GM12878 (cell line): ENCODE results near the gene MXRA8. TPM values are rescaled to one million over a fixed set of nuclear protein-coding genes. Genes with fewer than 3 reads are reported as not detected.

Experiments used
- ATAC-seq: fragments of 200-7000 bp; cut with Tn5 transposase; 3 replicates; pipeline ENCODE4 v1.9.1; 2020; ENCODE audit warnings: mild to moderate bottlenecking, moderate library complexity
- BruUV-seq: library from RNA; stranded (reverse); fragments of 400-500 nt; replicated peaks from 2 replicates; lab custom pipeline; 2021; lab: Mats Ljungman, UMichigan
- CTCF ChIA-PET: fragments of 300-600 bp; sonication (Branson Sonifier 250); formaldehyde crosslinking; extraction: SDS; loops from one replicate; lab custom pipeline; 2021; ENCODE audit warnings: inconsistent platforms; lab: Yijun Ruan, JAX
- POLR2A ChIA-PET: fragments of 350-600 bp; formaldehyde crosslinking; extraction: SDS; loops from one replicate; lab custom pipeline; 2021; ENCODE audit warnings: inconsistent platforms; lab: Charles Lee
- RAD21 ChIA-PET: fragments of 300-600 bp; sonication (Branson Sonifier 250); formaldehyde crosslinking; loops from one replicate; lab custom pipeline; 2023; ENCODE audit warnings: antibody characterized with exemption; ENCODE audit not compliant: unreplicated experiment; lab: Charles Lee
- SMC1A ChIA-PET: fragments of 300-600 bp; sonication (Branson Sonifier 250); formaldehyde crosslinking; loops from one replicate; lab custom pipeline; 2023; ENCODE audit not compliant: unreplicated experiment, uncharacterized antibody; lab: Charles Lee
- DNase-seq: peaks from one replicate; pipeline ENCODE4 v3.0.0-alpha.2; 2011; ENCODE audit warnings: low read depth, low spot score
- FAIRE-seq: peaks from 3 replicates; lab custom pipeline; 2011; peaks lifted over from hg19 to GRCh38; lab: Jason Lieb, UNC
- H2AFZ ChIP-seq: 2 replicates; pipeline ENCODE4 v1.6.0; 2011; ENCODE audit warnings: low read depth, low read length, control low read depth; ENCODE audit not compliant: control insufficient read depth
- H3K27ac ChIP-seq: 2 replicates; pipeline ENCODE4 v1.5.1; 2011; ENCODE audit warnings: control low read depth; ENCODE audit not compliant: control insufficient read depth, insufficient read depth
- H3K27me3 ChIP-seq, 2 experiments: replicated peaks in 1 of 2; 2 replicates each; pipeline versions ENCODE4 v1.6.0 to v1.6.1; 2011; ENCODE audit warnings: low read length in 1 of 2; ENCODE audit not compliant: control insufficient read depth in 2 of 2, insufficient read depth in 2 of 2
- H3K36me3 ChIP-seq, 2 experiments: 2 replicates each; pipeline ENCODE4 v1.5.1; 2011; ENCODE audit warnings: low read length in 1 of 2; ENCODE audit not compliant: control insufficient read depth in 2 of 2, insufficient read depth in 2 of 2
- H3K4me1 ChIP-seq: 2 replicates; pipeline ENCODE4 v1.6.1; 2011; ENCODE audit warnings: mild to moderate bottlenecking, low read length, moderate library complexity, mixed read lengths; ENCODE audit not compliant: control insufficient read depth, insufficient read depth
- H3K4me2 ChIP-seq: 2 replicates; pipeline ENCODE4 v1.6.0; 2011; ENCODE audit warnings: control low read depth; ENCODE audit not compliant: control insufficient read depth, insufficient read depth
- H3K4me3 ChIP-seq: fragments of 200-600 bp; sonication (generic); 2 replicates; pipeline ENCODE4 v1.5.1; 2016
- H3K79me2 ChIP-seq: 2 replicates; pipeline ENCODE4 v1.6.0; 2011; ENCODE audit warnings: low read length; ENCODE audit not compliant: control insufficient read depth, insufficient read depth
- H3K9ac ChIP-seq: 2 replicates; pipeline ENCODE4 v1.8.0; 2011; ENCODE audit warnings: low read length, control low read depth, mixed read lengths; ENCODE audit not compliant: control insufficient read depth, insufficient read depth
- H3K9me3 ChIP-seq: replicated peaks from 3 replicates; pipeline ENCODE4 v1.5.1; 2011; ENCODE audit warnings: mild to moderate bottlenecking, low read length; ENCODE audit not compliant: control insufficient read depth, insufficient read depth
- H4K20me1 ChIP-seq: 2 replicates; pipeline ENCODE4 v1.6.0; 2011; ENCODE audit not compliant: control insufficient read depth, insufficient read depth
- ATF3 ChIP-seq: IDR thresholded peaks from 2 replicates; pipeline ENCODE4 v1.6.1; 2011; ENCODE audit warnings: low read depth, mild to moderate bottlenecking, low read length, moderate library complexity, borderline replicate concordance; ENCODE audit errors: extremely low read depth
- BACH1 ChIP-seq: fragments of 450-650 bp; IDR thresholded peaks from 2 replicates; pipeline ENCODE4 v1.6.1; 2017; ENCODE audit warnings: mild to moderate bottlenecking, borderline replicate concordance
- CHD2 ChIP-seq: IDR thresholded peaks from 2 replicates; pipeline ENCODE4 v1.6.1; 2011; ENCODE audit warnings: low read depth, low read length, improper control_type of control experiment, borderline replicate concordance
- GABPA ChIP-seq: IDR thresholded peaks from 2 replicates; pipeline ENCODE4 v1.6.1; 2014; ENCODE audit warnings: antibody characterized with exemption, low read depth, mild to moderate bottlenecking, inconsistent platforms
- JUNB ChIP-seq: IDR thresholded peaks from 2 replicates; pipeline ENCODE4 v1.6.1; 2016; ENCODE audit warnings: antibody characterized with exemption, mild to moderate bottlenecking
- KAT2A ChIP-seq: conservative IDR thresholded peaks from 2 replicates; pipeline ENCODE4 v1.6.1; 2011; ENCODE audit warnings: low read depth, low read length; ENCODE audit not compliant: control insufficient read depth
- MAX ChIP-seq: IDR thresholded peaks from 2 replicates; pipeline ENCODE4 v1.6.1; 2012; ENCODE audit warnings: low read depth, low read length, improper control_type of control experiment
- MTA2 ChIP-seq: fragments of 450-650 bp; IDR thresholded peaks from 2 replicates; pipeline ENCODE4 v1.6.1; 2016; ENCODE audit warnings: low read depth, mild to moderate bottlenecking, moderate library complexity
- NFYA ChIP-seq: IDR thresholded peaks from 2 replicates; pipeline ENCODE4 v1.6.1; 2011; ENCODE audit warnings: low read depth, mild to moderate bottlenecking, low read length, improper control_type of control experiment, borderline replicate concordance
- NR2F1 ChIP-seq: fragments of 450-650 bp; conservative IDR thresholded peaks from 2 replicates; pipeline ENCODE4 v1.6.1; 2017; ENCODE audit warnings: mild to moderate bottlenecking
- RBBP5 ChIP-seq: fragments of 200-600 bp; sonication (generic); conservative IDR thresholded peaks from 2 replicates; pipeline ENCODE4 v1.6.1; 2016
- SP1 ChIP-seq: IDR thresholded peaks from one replicate; pipeline ENCODE4 v1.6.1; 2011; ENCODE audit warnings: low read depth, low read length
- SREBF1 ChIP-seq: IDR thresholded peaks from 2 replicates; pipeline ENCODE4 v1.6.1; 2012; ENCODE audit warnings: mild to moderate bottlenecking, low read length
- STAT1 ChIP-seq: fragments of 450-650 bp; conservative IDR thresholded peaks from 2 replicates; pipeline ENCODE4 v1.6.1; 2014; ENCODE audit warnings: antibody characterized with exemption, mild to moderate bottlenecking
- TAF1 ChIP-seq: IDR thresholded peaks from 2 replicates; pipeline ENCODE4 v1.6.1; 2011; ENCODE audit warnings: mild to moderate bottlenecking, low read depth, low read length, borderline replicate concordance
- YBX1 ChIP-seq: fragments of 450-650 bp; IDR thresholded peaks from 2 replicates; pipeline ENCODE4 v1.6.1; 2016; ENCODE audit warnings: antibody characterized with exemption
- ZNF274 ChIP-seq: IDR thresholded peaks from one replicate; pipeline ENCODE4 v1.8.0; 2011; ENCODE audit not compliant: insufficient read length, insufficient read depth
- ZZZ3 ChIP-seq: IDR thresholded peaks from 2 replicates; pipeline ENCODE4 v1.6.1; 2011; ENCODE audit warnings: low read depth; ENCODE audit not compliant: control insufficient read depth, insufficient read length
- WGBS: methylation state at CpG from one replicate; pipeline ENCODE4 v1.1.6; 2016; ENCODE audit warnings: low lambda C conversion rate; ENCODE audit not compliant: insufficient replicate concordance, insufficient coverage; ENCODE audit errors: missing lambda C conversion rate; 5-methylcytosine and 5-hydroxymethylcytosine counted together
- in situ Hi-C: fragments of 300-500 bp; cut with MboI; formaldehyde crosslinking; loops from 9 replicates; pipeline ENCODE4 v1.14.3; 2018; ENCODE audit warnings: mixed read lengths
- intact Hi-C: fragments of 100-400 bp; cut with micrococcal nuclease; formaldehyde crosslinking; loops from one replicate; pipeline ENCODE4 v1.14.2; 2022; ENCODE audit not compliant: unreplicated experiment
- polyA plus RNA-seq, 11 experiments: library from polyadenylated mRNA; depleted of rRNA in 4 of 11; unstranded in 6 of 11; stranded (reverse) in 5 of 11; fragments of >200 nt; fragmentation: Nextera tagmentation in 4 of 11; fragmentation: Illumina TruSeq in 1 of 11; extraction: Ambion mirVana in 4 of 11; extraction: Trizol in 1 of 11; gene quantifications; 1 replicate in 1 of 11; 2 replicates in 10 of 11; pipeline versions ENCODE4 v1.2.1 to v1.2.3, GENCODE V29; 2011 to 2016; ENCODE audit warnings: inconsistent platforms in 2 of 11, missing spikeins in 2 of 11, low read depth in 1 of 11
- total RNA-seq, 4 experiments: library from RNA; depleted of rRNA in 3 of 4; stranded (reverse); fragments of >200 nt in 3 of 4; fragmentation: Illumina TruSeq in 1 of 4; extraction: Trizol in 1 of 4; gene quantifications; 2 replicates each; pipeline versions ENCODE4 v1.2.1 to v1.2.3, GENCODE V29; 2013 to 2021
- TF ChIP-seq, protein P1 (sequence below): fragments of 450-650 bp; IDR thresholded peaks from 2 replicates; pipeline ENCODE4 v1.6.1; 2014; ENCODE audit warnings: mild to moderate bottlenecking
- TF ChIP-seq, protein P2 (sequence below): fragments of 450-650 bp; IDR thresholded peaks from 2 replicates; pipeline ENCODE4 v1.6.1; 2016; ENCODE audit warnings: mild to moderate bottlenecking
- TF ChIP-seq, protein P3 (sequence below): IDR thresholded peaks from 2 replicates; pipeline ENCODE4 v1.6.1; 2011; ENCODE audit warnings: low read depth, low read length, improper control_type of control experiment, borderline replicate concordance

Gene MXRA8
- total and polyA plus RNA-seq, 10 of the 15 experiments (the other 5 are each of a cell fraction or from before 2014, with no cell fraction given): 0.11 to 0.54 (median 0.21) TPM; not detected in 6

GRCh38 chr1:1390675-1391074 lies 32.3 kb upstream of the MXRA8 start (continued):
- TF ChIP-seq, protein P1, sequence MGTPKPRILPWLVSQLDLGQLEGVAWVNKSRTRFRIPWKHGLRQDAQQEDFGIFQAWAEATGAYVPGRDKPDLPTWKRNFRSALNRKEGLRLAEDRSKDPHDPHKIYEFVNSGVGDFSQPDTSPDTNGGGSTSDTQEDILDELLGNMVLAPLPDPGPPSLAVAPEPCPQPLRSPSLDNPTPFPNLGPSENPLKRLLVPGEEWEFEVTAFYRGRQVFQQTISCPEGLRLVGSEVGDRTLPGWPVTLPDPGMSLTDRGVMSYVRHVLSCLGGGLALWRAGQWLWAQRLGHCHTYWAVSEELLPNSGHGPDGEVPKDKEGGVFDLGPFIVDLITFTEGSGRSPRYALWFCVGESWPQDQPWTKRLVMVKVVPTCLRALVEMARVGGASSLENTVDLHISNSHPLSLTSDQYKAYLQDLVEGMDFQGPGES: no peak

DNA sequence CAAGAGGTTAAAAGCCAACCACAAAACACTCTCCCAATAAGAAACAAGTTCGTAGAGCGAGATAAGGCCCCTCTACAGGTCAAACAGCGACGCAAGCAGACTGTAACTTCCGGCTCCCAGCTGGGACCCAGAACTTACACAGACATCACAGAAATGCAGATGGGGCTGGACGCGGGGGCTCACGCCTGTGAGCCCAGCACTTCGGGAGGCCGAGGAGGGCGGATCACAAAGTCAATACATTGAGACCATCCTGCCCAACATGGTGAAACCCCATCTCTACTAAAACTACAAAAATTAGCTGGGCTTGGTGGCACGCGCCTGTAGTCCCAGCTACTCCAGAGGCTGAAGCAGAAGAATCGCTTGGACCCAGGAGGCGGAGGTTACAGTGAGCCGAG lies 29.7 kb upstream of the MXRA8 start:
- Histone ChIP-seq H3K27me3 (no peaks in the 10 kb centered on the region), H3K9ac (no peak overlapping the region), H3K27ac (no peak overlapping the region), H3K79me2 (peaks cover 1% of the 10 kb centered on the region; the same call in 1 of the 2 replicates), H3K4me2 (no peak overlapping the region), H3K9me3 (no peaks in the 10 kb centered on the region), H3K36me3 (peaks cover 42 to 43% of the 10 kb centered on the region in 2 experiments)
- ChIA-PET RAD21 (no interaction called here), POLR2A (no interaction called here)
- no TSS peak for BruUV-seq
- DNase-seq: no peak
- TF ChIP-seq KAT2A (no peak), MAX (no peak), MTA2 (no peak), BACH1 (no peak), JUNB (no peak), SP1 (no peak), ZZZ3 (no peak), ZNF274 (no peak), GABPA (no peak), NR2F1 (no peak), TAF1 (no peak), YBX1 (no peak), CHD2 (no peak), NFYA (no peak), RBBP5 (no peak), SREBF1 (no peak), ATF3 (no peak), STAT1 (no peak)
- TF ChIP-seq, protein P2, sequence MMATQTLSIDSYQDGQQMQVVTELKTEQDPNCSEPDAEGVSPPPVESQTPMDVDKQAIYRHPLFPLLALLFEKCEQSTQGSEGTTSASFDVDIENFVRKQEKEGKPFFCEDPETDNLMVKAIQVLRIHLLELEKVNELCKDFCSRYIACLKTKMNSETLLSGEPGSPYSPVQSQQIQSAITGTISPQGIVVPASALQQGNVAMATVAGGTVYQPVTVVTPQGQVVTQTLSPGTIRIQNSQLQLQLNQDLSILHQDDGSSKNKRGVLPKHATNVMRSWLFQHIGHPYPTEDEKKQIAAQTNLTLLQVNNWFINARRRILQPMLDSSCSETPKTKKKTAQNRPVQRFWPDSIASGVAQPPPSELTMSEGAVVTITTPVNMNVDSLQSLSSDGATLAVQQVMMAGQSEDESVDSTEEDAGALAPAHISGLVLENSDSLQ: no peak
- TF ChIP-seq, protein P3, sequence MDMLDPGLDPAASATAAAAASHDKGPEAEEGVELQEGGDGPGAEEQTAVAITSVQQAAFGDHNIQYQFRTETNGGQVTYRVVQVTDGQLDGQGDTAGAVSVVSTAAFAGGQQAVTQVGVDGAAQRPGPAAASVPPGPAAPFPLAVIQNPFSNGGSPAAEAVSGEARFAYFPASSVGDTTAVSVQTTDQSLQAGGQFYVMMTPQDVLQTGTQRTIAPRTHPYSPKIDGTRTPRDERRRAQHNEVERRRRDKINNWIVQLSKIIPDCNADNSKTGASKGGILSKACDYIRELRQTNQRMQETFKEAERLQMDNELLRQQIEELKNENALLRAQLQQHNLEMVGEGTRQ: no peak
- TF ChIP-seq, all 136 proteins: peak for 0
- ATAC-seq: no peak
- Histone ChIP-seq H3K4me1 (no peaks in the 10 kb centered on the region), H4K20me1 (no peaks in the 10 kb centered on the region), H3K4me3 (no peak overlapping the region), H2AFZ (no peak overlapping the region)
- 89% methylated on average over 16 of the region's 16 CpGs for WGBS
- FAIRE-seq: no peak
- CTCF ChIA-PET: interaction anchor here (0.9 to 1.4 kb wide), 2 partner anchors 11 to 14 kb away, joined by 3 to 4 read pairs; partner anchors contain the start of gene CCNL2
- SMC1A ChIA-PET: no interaction called here
- in situ Hi-C loops: no loop called here
- intact Hi-C loops: no loop called here
